Measurements from ENCODE around the gene CREB3. TPM values are rescaled to one million over a fixed set of nuclear protein-coding genes. Genes with fewer than 3 reads are reported as not detected.

Gene CREB3
- polyA plus RNA-seq, 3 donors, result 17.4 to 38.7 (median 32.2) TPM

DNA sequence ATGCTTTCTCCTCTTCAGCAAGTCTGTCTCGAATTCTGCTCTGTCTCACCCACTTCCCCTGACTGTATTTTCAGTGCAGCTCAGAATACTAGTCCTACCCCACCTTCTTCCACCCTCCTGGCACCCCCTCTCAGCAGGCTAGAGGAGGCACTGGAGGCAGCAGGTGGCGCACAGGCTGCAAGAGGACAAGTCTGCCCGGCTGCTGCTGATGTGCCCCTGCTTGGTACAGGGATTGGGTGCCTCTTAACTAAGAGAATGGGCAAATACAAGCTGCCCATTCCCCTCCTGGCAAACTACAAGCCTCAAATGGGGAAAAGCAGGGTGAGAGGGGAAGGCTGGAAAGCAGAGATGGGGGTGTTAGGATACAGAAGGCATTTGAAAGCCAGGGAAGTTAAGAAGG is 5.5 kb upstream of the CREB3 start:
- H3K4me1 Mint-ChIP-seq, result no peaks in the 10 kb centered on the region
- H2AFZ ChIP-seq (ENCODE audit: insufficient read depth, low read depth, low read length, poor library complexity, severe bottlenecking), result no peak overlapping the region
- no peak for DNase-seq
- intact Hi-C loops (cut with micrococcal nuclease), result loop anchor here in 1 of 2 donors (5.0 to 10.0 kb wide), 2 partner anchors 80 to 122 kb away; partner anchors contain the start of gene TESK1
- peak overlapping the region in 4 of 7 donors; percentile 51 to 88 (median 76) for H3K27ac Mint-ChIP-seq
- peaks cover 44 to 66% of the 10 kb centered on the region in 2 donors for H3K36me3 ChIP-seq (replicated peaks in 1 of 2; ENCODE audit: control insufficient read depth in 1 of 2, insufficient read depth in 2 of 2, low read length in 2 of 2)
- H3K79me2 ChIP-seq (ENCODE audit: insufficient read depth, low read length), result peaks cover 80% of the 10 kb centered on the region
- no peak overlapping the region for H3K4me3 ChIP-seq (replicated peaks in 1 of 3; ENCODE audit: low read depth in 2 of 3, low read length in 3 of 3)
- H3K4me2 ChIP-seq (replicated peaks; ENCODE audit: extremely low read depth, low read length, poor library complexity, severe bottlenecking), result peak overlapping the region; percentile 87
- H3K36me3 Mint-ChIP-seq, result peaks cover 18 to 51% of the 10 kb centered on the region in 2 donors
- no peaks in the 10 kb centered on the region for H3K9me3 Mint-ChIP-seq
- peaks cover 0 to 3% (median 0%) of the 10 kb centered on the region in 3 donors for H3K27me3 Mint-ChIP-seq (ENCODE audit: low read depth in 3 of 3)
- no peak overlapping the region for H3K9ac ChIP-seq (ENCODE audit: insufficient read depth, low read length, poor library complexity, severe bottlenecking)
- WGBS (ENCODE audit: insufficient coverage), result 0% methylated on average over 1 of the region's 3 CpGs
- no peaks in the 10 kb centered on the region for H3K27me3 ChIP-seq (ENCODE audit: control insufficient read depth in 2 of 2, insufficient read depth in 2 of 2, low read length in 2 of 2)
- H4K20me1 ChIP-seq (ENCODE audit: insufficient read depth, low read length), result peaks cover 86% of the 10 kb centered on the region
- H3K4me1 ChIP-seq (ENCODE audit: control insufficient read depth in 1 of 2, insufficient read depth in 2 of 2, low read length in 2 of 2), result peaks cover 47 to 51% of the 10 kb centered on the region in 2 donors
- H3K4me3 Mint-ChIP-seq, result peak overlapping the region in 1 of 2 donors; percentile 42
- no peaks in the 10 kb centered on the region for H3K9me3 ChIP-seq (replicated peaks in 1 of 2; ENCODE audit: control insufficient read depth in 1 of 2, insufficient read depth in 1 of 2, low read length in 2 of 2)
- no peak for TF ChIP-seq CTCF (IDR thresholded peaks at IDR 0.05)
- peak overlapping the region in 1 of 2 donors; percentile 84 for H3K27ac ChIP-seq (ENCODE audit: low read depth in 1 of 2, low read length in 2 of 2)

- peaks cover 80% of the 10 kb centered on the region for H3K79me2 ChIP-seq (ENCODE audit: insufficient read depth, low read length)
- H2AFZ ChIP-seq (ENCODE audit: insufficient read depth, low read depth, low read length, poor library complexity, severe bottlenecking), result no peak overlapping the region
- peaks cover 18 to 44% of the 10 kb centered on the region in 2 donors for H3K36me3 Mint-ChIP-seq
- peaks cover 47 to 53% of the 10 kb centered on the region in 2 donors for H3K4me1 ChIP-seq (ENCODE audit: control insufficient read depth in 1 of 2, insufficient read depth in 2 of 2, low read length in 2 of 2)
- no peak for TF ChIP-seq CTCF (IDR thresholded peaks at IDR 0.05)
- peak overlapping the region; percentile 87 for H3K4me2 ChIP-seq (replicated peaks; ENCODE audit: extremely low read depth, low read length, poor library complexity, severe bottlenecking)
- H3K4me1 Mint-ChIP-seq, result peaks cover under 1% of the 10 kb centered on the region
- peaks cover 78% of the 10 kb centered on the region for H4K20me1 ChIP-seq (ENCODE audit: insufficient read depth, low read length)
- H3K27me3 ChIP-seq (ENCODE audit: control insufficient read depth in 2 of 2, insufficient read depth in 2 of 2, low read length in 2 of 2), result no peaks in the 10 kb centered on the region
- H3K4me3 Mint-ChIP-seq, result no peak overlapping the region
- H3K27ac Mint-ChIP-seq, result peak overlapping the region in 1 of 7 donors; percentile 88
- H3K9me3 ChIP-seq (replicated peaks in 1 of 2; ENCODE audit: control insufficient read depth in 1 of 2, insufficient read depth in 1 of 2, low read length in 2 of 2), result no peaks in the 10 kb centered on the region
- no peaks in the 10 kb centered on the region for H3K9me3 Mint-ChIP-seq
- peak overlapping the region in 2 of 3 experiments; percentile 30 to 95 for H3K4me3 ChIP-seq (replicated peaks in 1 of 3; ENCODE audit: low read depth in 2 of 3, low read length in 3 of 3)
- WGBS (ENCODE audit: insufficient coverage), result no CpG with 5 or more reads among the region's 5 CpGs
- H3K27ac ChIP-seq (ENCODE audit: low read depth in 1 of 2, low read length in 2 of 2), result peak overlapping the region in 1 of 2 donors; percentile 84
- peaks cover 0 to 3% (median 0%) of the 10 kb centered on the region in 3 donors for H3K27me3 Mint-ChIP-seq (ENCODE audit: low read depth in 3 of 3)
- no peak for DNase-seq
- H3K9ac ChIP-seq (ENCODE audit: insufficient read depth, low read length, poor library complexity, severe bottlenecking), result peak overlapping the region; percentile 30
- intact Hi-C loops (cut with micrococcal nuclease), result loop anchor here in 1 of 2 donors (5.0 to 10.0 kb wide), 2 partner anchors 80 to 123 kb away; partner anchors contain the start of gene TESK1
- H3K36me3 ChIP-seq (replicated peaks in 1 of 2; ENCODE audit: control insufficient read depth in 1 of 2, insufficient read depth in 2 of 2, low read length in 2 of 2), result peaks cover 37 to 58% of the 10 kb centered on the region in 2 donors
These were observed 4.8 kb upstream of the CREB3 start for GRCh38 chr9:35727676-35728040.
